Keratinocyte (primary cell): ENCODE data around the gene SLC22A3. TPM values are rescaled to one million over a fixed set of nuclear protein-coding genes. Genes with fewer than 3 reads are reported as not detected.

Experiments
- DNase-seq: peaks from one replicate; pipeline ENCODE4 v3.0.0-alpha.2; 2011; ENCODE audit warnings: low read depth, missing footprints, low spot score
- FAIRE-seq: peaks from 2 replicates; lab custom pipeline; 2011; peaks lifted over from hg19 to GRCh38; lab: Jason Lieb, UNC
- H2AFZ ChIP-seq: 2 replicates; pipeline ENCODE4 v1.6.0; 2012; ENCODE audit warnings: low read length, control low read depth, inconsistent platforms; ENCODE audit not compliant: control insufficient read depth
- H3K27ac ChIP-seq: 2 replicates; pipeline ENCODE4 v1.5.1; 2011; ENCODE audit warnings: low read length; ENCODE audit not compliant: control insufficient read depth, insufficient read depth
- H3K27me3 ChIP-seq: 3 replicates; pipeline ENCODE4 v1.6.0; 2011; ENCODE audit warnings: low read length; ENCODE audit not compliant: control insufficient read depth, insufficient read depth; ENCODE audit errors: extremely low read depth
- H3K36me3 ChIP-seq, 2 experiments: 2 replicates in 1 of 2; 3 replicates in 1 of 2; pipeline ENCODE4 v1.5.1; 2011; ENCODE audit warnings: low read length in 2 of 2, mild to moderate bottlenecking in 1 of 2; ENCODE audit not compliant: control insufficient read depth in 2 of 2, insufficient read depth in 2 of 2; ENCODE audit errors: extremely low read depth in 1 of 2
- H3K4me1 ChIP-seq: 3 replicates; pipeline ENCODE4 v1.5.1; 2011; ENCODE audit warnings: low read length; ENCODE audit not compliant: control insufficient read depth, insufficient read depth; ENCODE audit errors: extremely low read depth
- H3K4me2 ChIP-seq: 3 replicates; pipeline ENCODE4 v1.6.0; 2011; ENCODE audit warnings: low read depth, low read length; ENCODE audit not compliant: control insufficient read depth, insufficient read depth; ENCODE audit errors: extremely low read depth
- H3K4me3 ChIP-seq, 3 experiments: fragments of 200-600 bp in 1 of 3; sonication (generic) in 1 of 3; 2 replicates in 2 of 3; 3 replicates in 1 of 3; pipeline ENCODE4 v1.5.1; 2011 to 2016; ENCODE audit warnings: low read length in 3 of 3, mild to moderate bottlenecking in 3 of 3, control low read depth in 2 of 3, inconsistent platforms in 1 of 3, low read depth in 1 of 3, mixed read lengths in 1 of 3, mixed run types in 1 of 3, moderate library complexity in 1 of 3; ENCODE audit not compliant: control insufficient read depth in 2 of 3, insufficient read depth in 2 of 3; ENCODE audit errors: extremely low read depth in 1 of 3
- H3K79me2 ChIP-seq: 2 replicates; pipeline ENCODE4 v1.6.0; 2012; ENCODE audit warnings: low read length; ENCODE audit not compliant: control insufficient read depth, insufficient read depth
- H3K9ac ChIP-seq: 3 replicates; pipeline ENCODE4 v1.6.0; 2011; ENCODE audit warnings: low read length; ENCODE audit not compliant: control insufficient read depth, insufficient read depth; ENCODE audit errors: extremely low read depth
- H3K9me1 ChIP-seq: 3 replicates; pipeline ENCODE4 v1.6.0; 2011; ENCODE audit warnings: low read length; ENCODE audit not compliant: control insufficient read depth, insufficient read depth; ENCODE audit errors: extremely low read depth
- H3K9me3 ChIP-seq: 2 replicates; pipeline ENCODE4 v1.5.1; 2012; ENCODE audit warnings: low read depth, low read length; ENCODE audit not compliant: control insufficient read depth
- H4K20me1 ChIP-seq: 3 replicates; pipeline ENCODE4 v1.6.0; 2011; ENCODE audit warnings: low read length; ENCODE audit not compliant: control insufficient read depth, insufficient read depth; ENCODE audit errors: extremely low read depth
- CTCF ChIP-seq, 3 experiments: IDR thresholded peaks in 1 of 3; conservative IDR thresholded peaks in 1 of 3; optimal IDR thresholded peaks in 1 of 3; 2 replicates in 2 of 3; 3 replicates in 1 of 3; pipeline versions ENCODE3 to v1.5.1; 2011; ENCODE audit warnings: low read length in 3 of 3, mild to moderate bottlenecking in 3 of 3, moderate library complexity in 2 of 3, control low read depth in 1 of 3, inconsistent platforms in 1 of 3; ENCODE audit not compliant: insufficient read depth in 2 of 3; ENCODE audit errors: extremely low read depth in 1 of 3
- EZH2 ChIP-seq: IDR thresholded peaks from one replicate; pipeline ENCODE4 v1.6.1; 2012; ENCODE audit warnings: inconsistent platforms, mild to moderate bottlenecking, low read length, moderate library complexity
- dilution Hi-C: fragments of 300-500 bp; cut with MboI; formaldehyde crosslinking; loops from one replicate; pipeline ENCODE4 v1.7.0; 2020; ENCODE audit warnings: low sequenced_read_pairs; ENCODE audit not compliant: extremely low pct_ligation_motif_present
- polyA plus RNA-seq, 5 experiments: library from polyadenylated mRNA; depleted of rRNA in 3 of 5; stranded (reverse) in 3 of 5; stranded (forward) in 1 of 5; unstranded in 1 of 5; fragments of >200 nt; gene quantifications; 1 replicate in 1 of 5; 2 replicates in 3 of 5; 3 replicates in 1 of 5; pipeline versions ENCODE4 v1.2.1 to v1.2.3, GENCODE V29; 2011 to 2012; ENCODE audit warnings: missing spikeins in 2 of 5, low read depth in 1 of 5, low replicate concordance in 1 of 5

The SLC22A3 gene
- polyA plus RNA-seq, 1 donor (not counting 4 experiments of a cell fraction or from before 2014, with no cell fraction given) = 1.8 TPM

GRCh38 chr6:160500639-160501038 is 152.5 kb downstream of the SLC22A3 start:
- no peaks in the 10 kb centered on the region for H3K9me1 ChIP-seq
- H3K4me1 ChIP-seq = no peaks in the 10 kb centered on the region
- H3K4me2 ChIP-seq = no peak overlapping the region
- no peaks in the 10 kb centered on the region for H4K20me1 ChIP-seq
- no peak overlapping the region for H3K9ac ChIP-seq
- no peaks in the 10 kb centered on the region for H3K27me3 ChIP-seq
- no peak for FAIRE-seq
- no peak overlapping the region for H2AFZ ChIP-seq
- H3K79me2 ChIP-seq = no peaks in the 10 kb centered on the region
- dilution Hi-C loops = no loop called here
- TF ChIP-seq EZH2 (no peak), CTCF (optimal IDR thresholded peaks at IDR 0.05 in 1 of 3, IDR thresholded peaks at IDR 0.05 in 1 of 3, conservative IDR thresholded peaks at IDR 0.05 in 1 of 3; ENCODE audit: extremely low read depth in 1 of 3, insufficient read depth in 2 of 3, low read length in 3 of 3) (no peak)
- no peaks in the 10 kb centered on the region for H3K36me3 ChIP-seq
- H3K9me3 ChIP-seq = no peaks in the 10 kb centered on the region
- no peak overlapping the region for H3K4me3 ChIP-seq
- no peak for DNase-seq
- no peak overlapping the region for H3K27ac ChIP-seq

Other genes starting within 250 kb of the SLC22A3 start
- gene SLC22A1, start 226.6 kb upstream of the SLC22A3 start, polyA plus RNA-seq = 0.36 to 0.79 TPM (median 0.76 TPM) in 3 replicates
- not detected in 3 replicates for gene SLC22A2, start 89.6 kb upstream of the SLC22A3 start, polyA plus RNA-seq